Fibroblast of lung (primary cell): ENCODE data around the gene ZSCAN16. TPM values are rescaled to one million over a fixed set of nuclear protein-coding genes. Genes with fewer than 3 reads are reported as not detected.

Experiments used
- DNase-seq, 2 donors: peaks; one replicate each; pipeline versions ENCODE4 v3.0.0 to v3.0.0-alpha.2; 2010; ENCODE audit warnings: low read depth in 2 of 2
- H2AFZ ChIP-seq: 2 replicates; pipeline ENCODE4 v1.5.1; 2012; ENCODE audit warnings: low read length, control low read depth, inconsistent platforms
- H3K27ac ChIP-seq: 2 replicates; pipeline ENCODE4 v1.5.1; 2011; ENCODE audit warnings: low read length, control low read depth; ENCODE audit not compliant: insufficient read depth
- H3K27me3 ChIP-seq: 2 replicates; pipeline ENCODE4 v1.5.1; 2011; ENCODE audit warnings: mild to moderate bottlenecking, low read length; ENCODE audit not compliant: control insufficient read depth, insufficient read depth
- H3K36me3 ChIP-seq: 2 replicates; pipeline ENCODE4 v1.5.1; 2011; ENCODE audit warnings: low read length; ENCODE audit not compliant: control insufficient read depth, insufficient read depth
- H3K4me1 ChIP-seq: 2 replicates; pipeline ENCODE4 v1.5.1; 2011; ENCODE audit warnings: low read length; ENCODE audit not compliant: control insufficient read depth, insufficient read depth; ENCODE audit errors: extremely low read depth
- H3K4me2 ChIP-seq: 2 replicates; pipeline ENCODE4 v1.5.1; 2011; ENCODE audit warnings: low read length, control low read depth; ENCODE audit not compliant: insufficient read depth; ENCODE audit errors: extremely low read depth
- H3K4me3 ChIP-seq, 4 experiments: fragments of 200-600 bp in 1 of 4; sonication (generic) in 1 of 4; replicated peaks in 1 of 4; 2 replicates each; pipeline ENCODE4 v1.5.1; 2011 to 2016; ENCODE audit warnings: low read length in 4 of 4, low read depth in 3 of 4, mild to moderate bottlenecking in 3 of 4, control low read depth in 2 of 4, inconsistent platforms in 1 of 4, mixed read lengths in 1 of 4; ENCODE audit not compliant: insufficient read depth in 1 of 4; ENCODE audit errors: control extremely low read depth in 1 of 4
- H3K79me2 ChIP-seq: 2 replicates; pipeline ENCODE4 v1.5.1; 2012; ENCODE audit warnings: mild to moderate bottlenecking, low read length, inconsistent platforms; ENCODE audit not compliant: control insufficient read depth, insufficient read depth
- H3K9ac ChIP-seq: 2 replicates; pipeline ENCODE4 v1.5.1; 2011; ENCODE audit warnings: mild to moderate bottlenecking, low read length, control low read depth; ENCODE audit not compliant: insufficient read depth
- H3K9me3 ChIP-seq: 2 replicates; pipeline ENCODE4 v1.5.1; 2012; ENCODE audit warnings: low read depth, low read length; ENCODE audit not compliant: control insufficient read depth, insufficient read depth
- H4K20me1 ChIP-seq: 2 replicates; pipeline ENCODE4 v1.5.1; 2011; ENCODE audit warnings: low read length; ENCODE audit not compliant: control insufficient read depth, insufficient read depth; ENCODE audit errors: extremely low read depth
- CTCF ChIP-seq, 2 donors: IDR thresholded peaks in 1 of 2; conservative IDR thresholded peaks in 1 of 2; 1 replicate in 1 of 2; 2 replicates in 1 of 2; pipeline ENCODE4 v1.5.1; 2011 to 2012; ENCODE audit warnings: low read length in 2 of 2, control low read depth in 1 of 2, inconsistent platforms in 1 of 2, low read depth in 1 of 2, mild to moderate bottlenecking in 1 of 2
- EZH2 ChIP-seq: IDR thresholded peaks from 2 replicates; pipeline ENCODE4 v1.5.1; 2012; ENCODE audit warnings: low read length, control low read depth, mild to moderate bottlenecking; ENCODE audit errors: missing control alignments
- polyA plus RNA-seq, 2 donors: library from polyadenylated mRNA; depleted of rRNA in 1 of 2; stranded (reverse) in 1 of 2; unstranded in 1 of 2; fragments of >200 nt; gene quantifications; 2 replicates each; pipeline ENCODE4 v1.2.1, GENCODE V29; 2011 to 2012; ENCODE audit warnings: missing spikeins in 1 of 2
- total RNA-seq: library from RNA; depleted of rRNA; stranded (reverse); fragments of >200 nt; gene quantifications from 2 replicates; pipeline ENCODE4 v1.2.1, GENCODE V29; 2014

The ZSCAN16 gene
- total and polyA plus RNA-seq, 2 donors (not counting 1 experiment from before 2014, with no cell fraction given) = 2.0 to 6.6 TPM

GRCh38 chr6:28171271-28171670 is 46.9 kb downstream of the ZSCAN16 start:
- Histone ChIP-seq H3K27me3 (no peaks in the 10 kb centered on the region), H3K4me1 (no peaks in the 10 kb centered on the region), H3K4me3 (no peak overlapping the region), H3K9me3 (no peaks in the 10 kb centered on the region), H3K4me2 (no peak overlapping the region), H4K20me1 (no peaks in the 10 kb centered on the region), H2AFZ (no peak overlapping the region), H3K9ac (no peak overlapping the region), H3K36me3 (no peaks in the 10 kb centered on the region), H3K79me2 (no peaks in the 10 kb centered on the region), H3K27ac (no peak overlapping the region)
- no peak for DNase-seq
- TF ChIP-seq CTCF (conservative IDR thresholded peaks at IDR 0.05 in 1 of 2, IDR thresholded peaks at IDR 0.05 in 1 of 2; ENCODE audit: low read depth in 1 of 2, low read length in 2 of 2) (no peak), EZH2 (no peak)

- DNase-seq = no peak
- Histone ChIP-seq H3K4me3 (no peak overlapping the region), H3K36me3 (no peaks in the 10 kb centered on the region), H3K27me3 (no peaks in the 10 kb centered on the region), H2AFZ (no peak overlapping the region), H3K9me3 (no peaks in the 10 kb centered on the region), H3K4me1 (no peaks in the 10 kb centered on the region), H3K9ac (no peak overlapping the region), H3K27ac (no peak overlapping the region), H3K79me2 (no peaks in the 10 kb centered on the region), H3K4me2 (no peak overlapping the region), H4K20me1 (no peaks in the 10 kb centered on the region)
- TF ChIP-seq CTCF (conservative IDR thresholded peaks at IDR 0.05 in 1 of 2, IDR thresholded peaks at IDR 0.05 in 1 of 2; ENCODE audit: low read depth in 1 of 2, low read length in 2 of 2) (no peak), EZH2 (no peak)
These were observed 47.6 kb downstream of the ZSCAN16 start for GRCh38 chr6:28172006-28172405.

DNA sequence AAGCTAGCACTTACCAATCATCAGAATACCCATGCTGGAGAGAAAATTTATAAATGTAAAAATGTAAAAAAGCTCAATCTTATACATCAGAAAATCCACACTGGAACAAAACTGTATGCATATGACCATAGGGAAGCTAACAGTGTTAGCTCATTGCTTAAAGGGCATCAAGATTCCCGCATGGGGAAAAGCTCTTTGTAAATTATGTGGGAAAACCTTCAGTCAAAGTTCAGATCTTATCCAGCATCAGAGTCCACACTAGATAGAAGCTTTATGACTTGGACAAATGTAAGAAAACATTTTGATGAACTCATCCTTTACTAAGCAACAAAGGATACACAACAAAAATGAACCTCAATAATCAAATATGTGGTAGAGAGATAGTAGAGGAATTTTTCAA is 52.0 kb downstream of the ZSCAN16 start:
- H3K9ac ChIP-seq = no peak overlapping the region
- H3K36me3 ChIP-seq = no peaks in the 10 kb centered on the region
- no peak overlapping the region for H3K4me3 ChIP-seq
- TF ChIP-seq EZH2 = no peak
- no peak for TF ChIP-seq CTCF (conservative IDR thresholded peaks at IDR 0.05 in 1 of 2, IDR thresholded peaks at IDR 0.05 in 1 of 2; ENCODE audit: low read depth in 1 of 2, low read length in 2 of 2)
- no peak for DNase-seq
- no peak overlapping the region for H2AFZ ChIP-seq
- no peaks in the 10 kb centered on the region for H3K79me2 ChIP-seq
- no peak overlapping the region for H3K4me2 ChIP-seq
- H4K20me1 ChIP-seq = no peaks in the 10 kb centered on the region
- H3K27ac ChIP-seq = no peak overlapping the region
- no peaks in the 10 kb centered on the region for H3K9me3 ChIP-seq
- no peaks in the 10 kb centered on the region for H3K27me3 ChIP-seq
- no peaks in the 10 kb centered on the region for H3K4me1 ChIP-seq

Other genes with a start within 250 kb of the ZSCAN16 start
- gene OR2B2, start 212.2 kb upstream of the ZSCAN16 start, total RNA-seq = not detected in 2 replicates
- gene OR2B2, start 212.2 kb upstream of the ZSCAN16 start, polyA plus RNA-seq = not detected in 2 replicates
- 0.17 TPM in 1 of 2 replicates, not detected in the other for gene OR2B6, start 167.4 kb upstream of the ZSCAN16 start, total RNA-seq
- not detected in 2 replicates for gene OR2B6, start 167.4 kb upstream of the ZSCAN16 start, polyA plus RNA-seq
- 0.33 and 0.51 TPM in 2 replicates for gene ZNF165, start 44.0 kb upstream of the ZSCAN16 start, total RNA-seq
- 0.14 and 0.23 TPM in 2 replicates for gene ZNF165, start 44.0 kb upstream of the ZSCAN16 start, polyA plus RNA-seq
- gene ZKSCAN8, start 17.3 kb downstream of the ZSCAN16 start, total RNA-seq = 16.2 and 21.6 TPM in 2 replicates
- 10.2 and 13.4 TPM in 2 replicates for gene ZKSCAN8, start 17.3 kb downstream of the ZSCAN16 start, polyA plus RNA-seq
- 9.5 and 11.6 TPM in 2 replicates for gene ZSCAN9, start 100.7 kb downstream of the ZSCAN16 start, total RNA-seq
- gene ZSCAN9, start 100.7 kb downstream of the ZSCAN16 start, polyA plus RNA-seq = 10.3 and 11.3 TPM in 2 replicates
- gene ZKSCAN4, start 127.7 kb downstream of the ZSCAN16 start, total RNA-seq = 6.9 and 7.3 TPM in 2 replicates
- 3.0 and 4.4 TPM in 2 replicates for gene ZKSCAN4, start 127.7 kb downstream of the ZSCAN16 start, polyA plus RNA-seq
- 2.8 and 3.3 TPM in 2 replicates for gene NKAPL, start 134.7 kb downstream of the ZSCAN16 start, total RNA-seq
- gene NKAPL, start 134.7 kb downstream of the ZSCAN16 start, polyA plus RNA-seq = 1.2 and 1.4 TPM in 2 replicates
- gene ZSCAN26, start 142.5 kb downstream of the ZSCAN16 start, total RNA-seq = 21.6 and 23.9 TPM in 2 replicates
- gene ZSCAN26, start 142.5 kb downstream of the ZSCAN16 start, polyA plus RNA-seq = 12.7 and 16.6 TPM in 2 replicates
- gene PGBD1, start 157.0 kb downstream of the ZSCAN16 start, total RNA-seq = 5.6 and 5.8 TPM in 2 replicates
- gene PGBD1, start 157.0 kb downstream of the ZSCAN16 start, polyA plus RNA-seq = 5.5 and 5.8 TPM in 2 replicates
- gene ZSCAN31, start 211.5 kb downstream of the ZSCAN16 start, total RNA-seq = 5.0 and 5.9 TPM in 2 replicates
- 1.8 and 2.9 TPM in 2 replicates for gene ZSCAN31, start 211.5 kb downstream of the ZSCAN16 start, polyA plus RNA-seq
- gene ZKSCAN3, start 225.3 kb downstream of the ZSCAN16 start, total RNA-seq = 5.1 and 6.9 TPM in 2 replicates
- gene ZKSCAN3, start 225.3 kb downstream of the ZSCAN16 start, polyA plus RNA-seq = 3.2 and 3.9 TPM in 2 replicates